Panc1 (cell line): ENCODE data around the gene LIN9. TPM values are rescaled to one million over a fixed set of nuclear protein-coding genes. Genes with fewer than 3 reads are reported as not detected.

ENCODE experiments used
- ATAC-seq: fragments of 200-7000 bp; cut with Tn5 transposase; 2 replicates; pipeline ENCODE4 v1.9.1; 2020; ENCODE audit warnings: mild to moderate bottlenecking, moderate library complexity
- BruUV-seq: library from RNA; stranded (reverse); fragments of 400-500 nt; replicated peaks from 2 replicates; lab custom pipeline; 2021; lab: Mats Ljungman, UMichigan
- CTCF ChIA-PET: fragments of 300-600 bp; sonication (Branson Sonifier 250); formaldehyde crosslinking; loops from one replicate; lab custom pipeline; 2022; ENCODE audit warnings: antibody characterized with exemption; lab: Charles Lee
- POLR2A ChIA-PET: fragments of 300-600 bp; sonication (Branson Sonifier 250); formaldehyde crosslinking; loops from one replicate; lab custom pipeline; 2022; ENCODE audit warnings: antibody characterized with exemption; lab: Charles Lee
- DNase-seq: peaks from one replicate; pipeline ENCODE4 v3.0.0-alpha.2; 2010; ENCODE audit warnings: low read depth, low spot score
- H3K27ac ChIP-seq: 2 replicates; pipeline ENCODE4 v1.5.1; 2011; ENCODE audit warnings: mild to moderate bottlenecking, low read length, inconsistent platforms
- H3K27me3 ChIP-seq: fragments of 200-500 bp; sonication (Bioruptor generic); 2 replicates; pipeline ENCODE4 v1.6.0; 2014; ENCODE audit warnings: low read length, inconsistent platforms; ENCODE audit not compliant: control insufficient read depth, insufficient read depth
- H3K36me3 ChIP-seq: fragments of 200-500 bp; sonication (Bioruptor generic); 2 replicates; pipeline ENCODE4 v1.5.1; 2014; ENCODE audit warnings: inconsistent platforms, mild to moderate bottlenecking, low read length, moderate library complexity; ENCODE audit not compliant: control insufficient read depth, insufficient read depth
- H3K4me1 ChIP-seq: 2 replicates; pipeline ENCODE4 v1.5.1; 2011; ENCODE audit warnings: inconsistent platforms, mild to moderate bottlenecking, low read length, moderate library complexity; ENCODE audit not compliant: control insufficient read depth, insufficient read depth
- H3K4me3 ChIP-seq, 2 experiments: 2 replicates each; pipeline ENCODE4 v1.5.1; 2011 to 2012; ENCODE audit warnings: low read depth in 2 of 2, low read length in 2 of 2, mild to moderate bottlenecking in 2 of 2, inconsistent platforms in 1 of 2, moderate library complexity in 1 of 2
- H3K9me3 ChIP-seq: fragments of 200-500 bp; sonication (Bioruptor generic); 2 replicates; pipeline ENCODE4 v1.5.1; 2014; ENCODE audit warnings: low read depth, mild to moderate bottlenecking, inconsistent platforms, low read length, moderate library complexity; ENCODE audit not compliant: control insufficient read depth, insufficient read depth
- POLR2AphosphoS5 ChIP-seq: IDR thresholded peaks from 2 replicates; pipeline ENCODE4 v1.6.1; 2012; ENCODE audit warnings: mild to moderate bottlenecking, low read depth, low read length, moderate library complexity
- SIN3A ChIP-seq: IDR thresholded peaks from 2 replicates; pipeline ENCODE4 v1.6.1; 2012; ENCODE audit warnings: low read depth, mild to moderate bottlenecking, low read length, moderate library complexity, borderline replicate concordance; ENCODE audit not compliant: insufficient read depth
- TCF7L2 ChIP-seq: IDR thresholded peaks from 2 replicates; pipeline ENCODE4 v1.6.1; 2011; ENCODE audit warnings: mild to moderate bottlenecking, low read depth, low read length, inconsistent platforms
- in situ Hi-C: cut with HindIII; loops from 2 replicates; pipeline ENCODE4 v1.10.0; 2016; ENCODE audit warnings: low sequenced_read_pairs, low pct_unique_long_range_greater_than_20kb
- intact Hi-C: fragments of 100-400 bp; cut with micrococcal nuclease; formaldehyde crosslinking; loops from one replicate; pipeline ENCODE4 v1.10.0; 2022; ENCODE audit not compliant: unreplicated experiment
- total RNA-seq: library from RNA; stranded (reverse); gene quantifications from one replicate; pipeline ENCODE4 v1.2.1, GENCODE V29; 2021; ENCODE audit not compliant: unreplicated experiment
- TF ChIP-seq, protein P1 (sequence below), 2 experiments: IDR thresholded peaks; 2 replicates each; pipeline ENCODE4 v1.6.1; 2011 to 2012; ENCODE audit warnings: low read depth in 2 of 2, control low read depth in 1 of 2, low read length in 1 of 2, mild to moderate bottlenecking in 1 of 2, moderate library complexity in 1 of 2; ENCODE audit not compliant: insufficient read depth in 1 of 2
- TF ChIP-seq, protein P2 (sequence below): fragments of 450-650 bp; IDR thresholded peaks from 2 replicates; pipeline ENCODE4 v1.5.1; 2017; ENCODE audit warnings: mild to moderate bottlenecking

LIN9 gene
- total RNA-seq, 1 experiment from 2014 or later: 11.4 TPM

DNA sequence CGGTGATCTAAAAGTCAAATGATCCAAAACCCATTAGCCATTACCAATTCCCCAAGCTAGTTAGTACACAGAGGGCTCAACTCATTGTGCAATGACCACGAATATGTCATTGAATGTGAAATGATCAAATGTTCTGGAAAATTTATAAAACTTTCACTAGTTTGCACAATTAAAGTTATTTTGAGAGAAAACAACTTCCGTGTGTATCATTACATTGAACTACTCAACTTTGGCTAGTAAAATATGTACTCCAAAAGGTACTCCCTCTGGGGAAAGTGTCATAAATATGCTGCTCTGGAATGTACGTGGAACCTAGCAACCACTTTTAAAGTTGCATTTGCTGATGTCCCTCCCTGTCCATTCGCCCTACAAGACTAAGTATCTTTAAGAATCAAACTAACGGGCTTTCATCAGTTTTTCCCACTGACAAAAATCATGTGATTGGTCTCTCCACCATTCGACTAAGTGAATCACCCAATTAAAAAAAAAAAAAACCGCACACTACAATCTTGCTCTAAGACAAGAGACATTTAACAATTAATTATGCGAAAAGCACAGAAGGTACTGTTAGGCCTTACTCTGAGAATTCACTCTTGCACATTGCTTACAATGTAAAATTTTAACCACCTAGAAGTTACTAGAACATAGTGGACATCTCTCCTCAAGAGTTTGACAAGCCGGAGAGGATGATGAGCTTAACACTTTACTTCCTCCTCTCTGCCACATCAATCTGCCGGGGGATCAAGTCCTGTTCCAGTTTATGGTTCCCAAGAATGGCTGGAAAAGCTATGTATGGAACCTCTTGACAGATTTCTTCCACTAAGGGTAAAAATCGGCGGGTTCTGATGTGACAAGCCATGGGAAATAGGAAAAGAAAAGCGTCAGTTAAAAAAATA is 123.6 kb downstream of the LIN9 start:
- BruUV-seq: no TSS peak
- ATAC-seq (no peak), DNase-seq (no peak)
- intact Hi-C loops: no loop called here
- H3K27me3 ChIP-seq: no peaks in the 10 kb centered on the region
- no peaks in the 10 kb centered on the region for H3K9me3 ChIP-seq
- peak overlapping the region; percentile 84 for H3K27ac ChIP-seq
- CTCF ChIA-PET: interaction anchor here (0.7 to 1.3 kb wide), 2 partner anchors 10 to 12 kb away, joined by 3 to 7 read pairs; no protein-coding TSS in a partner anchor
- POLR2A ChIA-PET: no interaction called here
- in situ Hi-C loops: no loop called here
- no peak for TF ChIP-seq TCF7L2
- TF ChIP-seq, protein P1, sequence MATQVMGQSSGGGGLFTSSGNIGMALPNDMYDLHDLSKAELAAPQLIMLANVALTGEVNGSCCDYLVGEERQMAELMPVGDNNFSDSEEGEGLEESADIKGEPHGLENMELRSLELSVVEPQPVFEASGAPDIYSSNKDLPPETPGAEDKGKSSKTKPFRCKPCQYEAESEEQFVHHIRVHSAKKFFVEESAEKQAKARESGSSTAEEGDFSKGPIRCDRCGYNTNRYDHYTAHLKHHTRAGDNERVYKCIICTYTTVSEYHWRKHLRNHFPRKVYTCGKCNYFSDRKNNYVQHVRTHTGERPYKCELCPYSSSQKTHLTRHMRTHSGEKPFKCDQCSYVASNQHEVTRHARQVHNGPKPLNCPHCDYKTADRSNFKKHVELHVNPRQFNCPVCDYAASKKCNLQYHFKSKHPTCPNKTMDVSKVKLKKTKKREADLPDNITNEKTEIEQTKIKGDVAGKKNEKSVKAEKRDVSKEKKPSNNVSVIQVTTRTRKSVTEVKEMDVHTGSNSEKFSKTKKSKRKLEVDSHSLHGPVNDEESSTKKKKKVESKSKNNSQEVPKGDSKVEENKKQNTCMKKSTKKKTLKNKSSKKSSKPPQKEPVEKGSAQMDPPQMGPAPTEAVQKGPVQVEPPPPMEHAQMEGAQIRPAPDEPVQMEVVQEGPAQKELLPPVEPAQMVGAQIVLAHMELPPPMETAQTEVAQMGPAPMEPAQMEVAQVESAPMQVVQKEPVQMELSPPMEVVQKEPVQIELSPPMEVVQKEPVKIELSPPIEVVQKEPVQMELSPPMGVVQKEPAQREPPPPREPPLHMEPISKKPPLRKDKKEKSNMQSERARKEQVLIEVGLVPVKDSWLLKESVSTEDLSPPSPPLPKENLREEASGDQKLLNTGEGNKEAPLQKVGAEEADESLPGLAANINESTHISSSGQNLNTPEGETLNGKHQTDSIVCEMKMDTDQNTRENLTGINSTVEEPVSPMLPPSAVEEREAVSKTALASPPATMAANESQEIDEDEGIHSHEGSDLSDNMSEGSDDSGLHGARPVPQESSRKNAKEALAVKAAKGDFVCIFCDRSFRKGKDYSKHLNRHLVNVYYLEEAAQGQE (IDR thresholded peaks at IDR 0.05; ENCODE audit: insufficient read depth in 1 of 2, low read depth in 2 of 2, low read length in 1 of 2): no peak
- no peak for TF ChIP-seq SIN3A
- no peak for TF ChIP-seq POLR2AphosphoS5
- TF ChIP-seq, protein P2, sequence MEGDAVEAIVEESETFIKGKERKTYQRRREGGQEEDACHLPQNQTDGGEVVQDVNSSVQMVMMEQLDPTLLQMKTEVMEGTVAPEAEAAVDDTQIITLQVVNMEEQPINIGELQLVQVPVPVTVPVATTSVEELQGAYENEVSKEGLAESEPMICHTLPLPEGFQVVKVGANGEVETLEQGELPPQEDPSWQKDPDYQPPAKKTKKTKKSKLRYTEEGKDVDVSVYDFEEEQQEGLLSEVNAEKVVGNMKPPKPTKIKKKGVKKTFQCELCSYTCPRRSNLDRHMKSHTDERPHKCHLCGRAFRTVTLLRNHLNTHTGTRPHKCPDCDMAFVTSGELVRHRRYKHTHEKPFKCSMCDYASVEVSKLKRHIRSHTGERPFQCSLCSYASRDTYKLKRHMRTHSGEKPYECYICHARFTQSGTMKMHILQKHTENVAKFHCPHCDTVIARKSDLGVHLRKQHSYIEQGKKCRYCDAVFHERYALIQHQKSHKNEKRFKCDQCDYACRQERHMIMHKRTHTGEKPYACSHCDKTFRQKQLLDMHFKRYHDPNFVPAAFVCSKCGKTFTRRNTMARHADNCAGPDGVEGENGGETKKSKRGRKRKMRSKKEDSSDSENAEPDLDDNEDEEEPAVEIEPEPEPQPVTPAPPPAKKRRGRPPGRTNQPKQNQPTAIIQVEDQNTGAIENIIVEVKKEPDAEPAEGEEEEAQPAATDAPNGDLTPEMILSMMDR: no peak
- peak overlapping the region; percentile 91 to 92 for H3K4me3 ChIP-seq
- peaks cover 11% of the 10 kb centered on the region; the same call in 1 of the 2 replicates for H3K4me1 ChIP-seq
- peaks cover 4% of the 10 kb centered on the region for H3K36me3 ChIP-seq

DNA sequence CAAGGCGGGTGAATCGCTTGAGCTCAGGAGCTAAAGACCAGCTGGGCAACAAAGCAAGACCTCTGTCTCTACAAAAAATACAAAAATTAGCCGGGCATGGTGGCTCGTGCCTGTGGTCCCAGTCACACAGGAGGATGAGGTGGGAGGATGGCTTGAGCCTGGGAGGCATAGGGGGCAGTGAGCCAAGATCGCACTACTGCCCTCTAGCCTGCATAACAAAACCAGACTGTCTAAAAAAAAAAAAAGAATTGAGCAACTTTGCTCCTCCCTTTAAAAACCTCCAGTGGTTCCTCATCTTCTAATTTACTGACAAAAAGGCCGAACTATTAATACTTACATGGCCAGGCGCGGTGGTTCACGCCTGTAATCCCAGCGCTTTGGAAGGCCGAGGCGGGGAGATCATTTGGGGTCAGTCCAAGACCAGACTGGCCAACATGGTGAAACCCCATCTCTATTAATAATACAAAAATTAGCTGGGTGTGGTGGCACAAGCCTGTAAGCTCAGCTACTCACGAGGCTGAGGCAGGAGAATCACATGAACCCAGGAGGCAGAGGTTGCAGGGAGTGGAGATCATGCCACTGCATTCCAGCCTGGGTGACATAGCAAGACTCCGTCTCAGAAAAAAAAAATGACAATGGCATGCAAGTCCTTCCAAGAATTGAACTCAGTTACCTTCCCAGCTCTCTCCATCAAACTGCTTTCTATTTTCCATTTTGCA is 126.8 kb downstream of the LIN9 start:
- peaks cover 4% of the 10 kb centered on the region for H3K36me3 ChIP-seq
- H3K27ac ChIP-seq: no peak overlapping the region
- ATAC-seq (no peak), DNase-seq (no peak)
- no peaks in the 10 kb centered on the region for H3K9me3 ChIP-seq
- in situ Hi-C loops: no loop called here
- BruUV-seq: no TSS peak
- POLR2A ChIA-PET: no interaction called here
- CTCF ChIA-PET: interaction anchor here (0.6 to 1.3 kb wide), 2 partner anchors 58 to 150 kb away, joined by 3 read pairs; no protein-coding TSS in a partner anchor
- H3K27me3 ChIP-seq: no peaks in the 10 kb centered on the region
- peaks cover 11% of the 10 kb centered on the region; the same call in 1 of the 2 replicates for H3K4me1 ChIP-seq
- no peak overlapping the region for H3K4me3 ChIP-seq
- TF ChIP-seq POLR2AphosphoS5: no peak
- TF ChIP-seq, protein P2: peak; percentile 73
- intact Hi-C loops: no loop called here

Other genes with a start within 250 kb of the LIN9 start
- gene H3-3A, start 246.4 kb downstream of the LIN9 start, total RNA-seq: 404 TPM
- gene ACBD3, start 122.4 kb downstream of the LIN9 start, total RNA-seq: 31.2 TPM
- gene MIXL1, start 85.5 kb downstream of the LIN9 start, total RNA-seq: 0.69 TPM
- 127 TPM for gene PARP1, start 98.9 kb upstream of the LIN9 start, total RNA-seq
- 0.03 TPM for gene STUM, start 239.6 kb upstream of the LIN9 start, total RNA-seq